Suppressor macrophage treated with lipopolysaccharide for 4 hours (primary cell): Measurements from ENCODE around the gene ITGA11.

Source experiments
- DNase-seq: peaks from one replicate; pipeline ENCODE4 v3.0.0-alpha.2; 2020

Gene ITGA11

DNA sequence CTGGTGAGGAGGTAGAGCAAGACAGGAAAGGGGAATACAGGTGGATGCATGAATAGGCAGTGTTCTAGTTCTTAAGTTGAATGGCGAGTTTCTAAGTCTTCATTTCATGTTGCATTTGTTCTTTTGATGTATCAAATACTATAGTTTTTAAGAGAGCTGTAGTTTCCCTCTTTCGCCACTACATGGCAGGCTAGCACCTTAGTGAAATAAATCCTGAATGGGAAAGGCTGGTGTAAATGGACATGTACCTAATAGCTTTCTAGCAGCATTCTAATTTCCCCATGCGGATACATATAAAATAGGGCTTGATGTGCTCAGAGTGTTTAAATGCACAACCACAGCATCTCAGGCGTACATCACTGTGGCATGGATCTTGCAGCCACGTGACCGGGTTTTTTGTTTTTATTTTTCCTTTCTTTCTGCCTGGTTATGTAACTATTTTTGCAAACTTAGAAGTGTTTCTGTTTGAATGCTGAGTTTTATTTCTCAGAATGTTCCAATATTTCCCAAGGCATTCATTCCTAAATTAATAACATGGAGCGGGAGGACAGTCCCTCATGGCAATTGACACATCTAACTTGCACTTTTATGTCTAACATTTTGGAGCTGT, 178.9 kb downstream of the ITGA11 start:
- peak; percentile 85 for DNase-seq

DNA sequence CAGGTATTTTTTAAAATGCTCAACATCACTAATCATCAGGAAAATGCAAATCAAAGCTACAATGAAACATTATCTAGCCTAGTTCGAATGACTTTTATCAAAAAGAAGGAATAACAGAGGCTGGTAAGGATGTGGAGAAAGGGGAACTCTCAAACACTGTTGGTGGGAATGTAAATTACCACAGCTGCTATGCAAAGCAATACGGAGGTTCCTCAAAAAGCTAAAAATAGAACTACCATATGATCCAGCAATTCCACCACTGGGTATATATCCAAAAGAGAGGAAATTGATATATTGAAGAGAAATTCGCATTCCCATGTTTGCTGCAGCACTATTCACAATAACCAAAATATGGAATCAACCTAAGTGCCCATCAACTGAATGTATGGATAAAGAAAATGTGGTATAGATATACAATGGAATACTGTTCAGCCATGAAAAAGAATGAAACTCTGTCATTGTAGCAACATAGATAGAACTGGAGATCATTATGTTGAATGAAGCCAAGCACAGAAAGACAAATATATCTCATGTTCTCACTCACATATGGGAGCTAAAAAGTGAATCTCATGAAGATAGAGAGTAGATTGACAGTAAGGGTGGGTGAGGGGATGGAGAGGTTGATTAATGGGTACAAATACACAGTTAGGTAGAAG, 182.8 kb downstream of the ITGA11 start:
- peak; percentile 71 for DNase-seq
